WTC11 (cell line): ENCODE data around the gene SPAST. TPM values are rescaled to one million over a fixed set of nuclear protein-coding genes. Genes with fewer than 3 reads are reported as not detected.
"Not testable (repeated sequence)": the region's sequence is repeated elsewhere in the genome, so short reads cannot be mapped to it uniquely, and the experiment has no call there.

Experiments
- ATAC-seq: fragments of 200-7000 bp; cut with Tn5 transposase; 2 replicates; pipeline ENCODE4 v1.10.0; 2021; ENCODE audit warnings: mild to moderate bottlenecking, moderate library complexity
- CTCF ChIA-PET: fragments of 300-600 bp; sonication (Branson Sonifier 250); formaldehyde crosslinking; loops from one replicate; lab custom pipeline; 2021; ENCODE audit warnings: antibody characterized with exemption; lab: Charles Lee
- POLR2A ChIA-PET: fragments of 350-600 bp; sonication (Branson Sonifier 250); formaldehyde crosslinking; loops from one replicate; lab custom pipeline; 2021; ENCODE audit warnings: antibody characterized with exemption; lab: Charles Lee
- DNase-seq: peaks from one replicate; pipeline ENCODE4 v3.0.0; 2021; ENCODE audit warnings: low spot score
- H3K27ac Mint-ChIP-seq: 2 replicates; pipeline ENCODE4 v1.8.0; 2021; ENCODE audit warnings: mixed read lengths
- H3K27me3 Mint-ChIP-seq: 2 replicates; pipeline ENCODE4 v1.8.0; 2021; ENCODE audit warnings: low read depth, mild to moderate bottlenecking, moderate library complexity, mixed read lengths
- H3K36me3 Mint-ChIP-seq: 2 replicates; pipeline ENCODE4 v1.8.0; 2021; ENCODE audit warnings: mixed read lengths
- H3K4me1 Mint-ChIP-seq: 2 replicates; pipeline ENCODE4 v1.8.0; 2022; ENCODE audit warnings: mixed read lengths
- H3K4me3 Mint-ChIP-seq: 2 replicates; pipeline ENCODE4 v1.8.0; 2021; ENCODE audit warnings: mild to moderate bottlenecking, moderate library complexity, mixed read lengths
- H3K9me3 Mint-ChIP-seq: 2 replicates; pipeline ENCODE4 v1.8.0; 2021; ENCODE audit warnings: mixed read lengths
- ATF1 ChIP-seq: sonication (generic); formaldehyde crosslinking; IDR thresholded peaks from 2 replicates; pipeline ENCODE4 v1.8.1; 2023; ENCODE audit warnings: mild to moderate bottlenecking, moderate library complexity, missing genetic modification reagents
- CBFB ChIP-seq: sonication (generic); formaldehyde crosslinking; IDR thresholded peaks from 2 replicates; pipeline ENCODE4 v1.8.1; 2022; ENCODE audit warnings: mild to moderate bottlenecking, low read depth, missing genetic modification reagents
- EMX1 ChIP-seq: fragments of 250-450 bp; sonication (Bioruptor Pico); IDR thresholded peaks from 2 replicates; pipeline ENCODE4 v1.8.0; 2021; ENCODE audit warnings: mild to moderate bottlenecking
- GABPB1 ChIP-seq: sonication (generic); formaldehyde crosslinking; IDR thresholded peaks from 2 replicates; pipeline ENCODE4 v1.8.1; 2023; ENCODE audit warnings: mild to moderate bottlenecking, missing genetic modification reagents
- IRF2 ChIP-seq: sonication (generic); formaldehyde crosslinking; IDR thresholded peaks from 2 replicates; pipeline ENCODE4 v1.8.0; 2022; ENCODE audit warnings: low read depth, missing genetic modification reagents, borderline replicate concordance
- JAZF1 ChIP-seq: fragments of 250-450 bp; sonication (Bioruptor Pico); IDR thresholded peaks from 2 replicates; pipeline ENCODE4 v1.9.0; 2021; ENCODE audit warnings: moderate library complexity, mild to moderate bottlenecking, inconsistent platforms
- NFATC4 ChIP-seq: fragments of 250-450 bp; sonication (Bioruptor Pico); IDR thresholded peaks from 2 replicates; pipeline ENCODE4 v1.9.0; 2021; ENCODE audit warnings: mild to moderate bottlenecking
- NR1H2 ChIP-seq: sonication (generic); formaldehyde crosslinking; IDR thresholded peaks from 2 replicates; pipeline ENCODE4 v1.9.0; 2021; ENCODE audit warnings: mild to moderate bottlenecking, moderate library complexity, missing genetic modification reagents
- SMAD3 ChIP-seq: sonication (generic); formaldehyde crosslinking; IDR thresholded peaks from 2 replicates; pipeline ENCODE4 v1.8.0; 2022; ENCODE audit warnings: missing genetic modification reagents, mild to moderate bottlenecking, borderline replicate concordance
- ZBTB21 ChIP-seq: sonication (generic); formaldehyde crosslinking; IDR thresholded peaks from 2 replicates; pipeline ENCODE4 v1.8.1; 2023; ENCODE audit warnings: mild to moderate bottlenecking, missing genetic modification reagents, borderline replicate concordance
- ZNF138 ChIP-seq: sonication (generic); formaldehyde crosslinking; conservative IDR thresholded peaks from 2 replicates; pipeline ENCODE4 v1.8.1; 2022; ENCODE audit warnings: mild to moderate bottlenecking, moderate library complexity, missing genetic modification reagents
- ZNF317 ChIP-seq: sonication (generic); formaldehyde crosslinking; IDR thresholded peaks from 2 replicates; pipeline ENCODE4 v1.8.1; 2023; ENCODE audit warnings: low read depth, mild to moderate bottlenecking, moderate library complexity, missing genetic modification reagents, borderline replicate concordance
- total RNA-seq: library from RNA; stranded (reverse); gene quantifications from 3 replicates; pipeline ENCODE4 v1.2.3, GENCODE V29; 2021
- TF ChIP-seq, protein P1 (sequence below): sonication (generic); formaldehyde crosslinking; IDR thresholded peaks from 2 replicates; pipeline ENCODE4 v1.8.1; 2023; ENCODE audit warnings: mild to moderate bottlenecking, moderate library complexity, missing genetic modification reagents
- TF ChIP-seq, protein P2 (sequence below): fragments of 200-600 bp; IDR thresholded peaks from 2 replicates; pipeline ENCODE4 v1.8.0; 2022; ENCODE audit warnings: antibody characterized with exemption
- TF ChIP-seq, protein P3 (sequence below): sonication (generic); formaldehyde crosslinking; IDR thresholded peaks from 2 replicates; pipeline ENCODE4 v1.8.1; 2023; ENCODE audit warnings: mild to moderate bottlenecking, missing genetic modification reagents, moderate library complexity
- TF ChIP-seq, protein P4 (sequence below): sonication (generic); formaldehyde crosslinking; IDR thresholded peaks from 2 replicates; pipeline ENCODE4 v1.8.0; 2023; ENCODE audit warnings: missing genetic modification reagents, mild to moderate bottlenecking, borderline replicate concordance
- TF ChIP-seq, protein P5 (sequence below): sonication (generic); formaldehyde crosslinking; IDR thresholded peaks from 2 replicates; pipeline ENCODE4 v1.8.1; 2022; ENCODE audit warnings: missing genetic modification reagents, borderline replicate concordance

The SPAST gene
- total RNA-seq, 1 experiment from 2014 or later: 28.4 TPM

DNA sequence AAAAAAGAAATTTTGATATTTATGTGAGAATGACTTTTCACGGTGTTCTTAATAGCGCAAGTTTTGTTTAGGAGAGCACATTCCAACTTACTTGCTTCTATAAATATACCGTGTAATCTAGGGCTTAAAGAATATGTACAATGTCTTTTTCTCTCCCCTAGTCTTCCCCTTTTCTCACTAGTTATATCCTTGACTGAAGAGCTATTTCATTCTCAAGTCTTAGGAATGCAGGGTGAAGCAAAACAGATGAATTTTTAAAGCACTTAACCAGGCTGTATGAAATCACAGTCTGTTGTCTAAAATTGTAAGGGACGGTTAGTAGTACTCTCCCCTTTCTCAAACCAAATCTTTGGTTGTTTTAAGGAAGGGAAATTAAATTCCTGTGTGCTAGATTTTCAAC lies 72.7 kb downstream of the SPAST start (continued):
- TF ChIP-seq, protein P1, sequence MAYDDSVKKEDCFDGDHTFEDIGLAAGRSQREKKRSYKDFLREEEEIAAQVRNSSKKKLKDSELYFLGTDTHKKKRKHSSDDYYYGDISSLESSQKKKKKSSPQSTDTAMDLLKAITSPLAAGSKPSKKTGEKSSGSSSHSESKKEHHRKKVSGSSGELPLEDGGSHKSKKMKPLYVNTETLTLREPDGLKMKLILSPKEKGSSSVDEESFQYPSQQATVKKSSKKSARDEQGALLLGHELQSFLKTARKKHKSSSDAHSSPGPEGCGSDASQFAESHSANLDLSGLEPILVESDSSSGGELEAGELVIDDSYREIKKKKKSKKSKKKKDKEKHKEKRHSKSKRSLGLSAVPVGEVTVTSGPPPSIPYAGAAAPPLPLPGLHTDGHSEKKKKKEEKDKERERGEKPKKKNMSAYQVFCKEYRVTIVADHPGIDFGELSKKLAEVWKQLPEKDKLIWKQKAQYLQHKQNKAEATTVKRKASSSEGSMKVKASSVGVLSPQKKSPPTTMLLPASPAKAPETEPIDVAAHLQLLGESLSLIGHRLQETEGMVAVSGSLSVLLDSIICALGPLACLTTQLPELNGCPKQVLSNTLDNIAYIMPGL (CRISPR knock-in tag): no peak
- no peak for TF ChIP-seq NR1H2 (CRISPR knock-in tag)
- TF ChIP-seq, all 79 proteins: peak for 0

DNA sequence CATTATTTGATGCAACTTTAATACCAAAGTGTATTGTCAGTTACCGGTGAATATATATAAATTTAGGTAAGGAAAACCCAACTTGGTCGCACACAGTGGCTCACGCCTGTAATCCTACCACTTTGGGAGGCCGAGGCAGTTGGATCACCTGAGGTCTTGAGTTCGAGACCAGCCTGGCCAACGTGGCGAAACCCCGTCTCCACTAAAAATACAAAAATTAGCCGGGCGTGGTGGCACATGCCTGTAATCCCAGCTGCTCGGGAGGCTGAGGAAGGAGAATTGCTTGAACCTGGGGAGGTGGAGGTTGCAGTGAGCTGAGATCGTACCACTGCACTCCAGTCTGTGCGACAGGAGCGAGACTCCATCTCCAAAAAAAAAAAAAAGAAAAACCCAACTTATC lies 88.2 kb downstream of the SPAST start:
- DNase-seq: not testable (repeated sequence)

DNA sequence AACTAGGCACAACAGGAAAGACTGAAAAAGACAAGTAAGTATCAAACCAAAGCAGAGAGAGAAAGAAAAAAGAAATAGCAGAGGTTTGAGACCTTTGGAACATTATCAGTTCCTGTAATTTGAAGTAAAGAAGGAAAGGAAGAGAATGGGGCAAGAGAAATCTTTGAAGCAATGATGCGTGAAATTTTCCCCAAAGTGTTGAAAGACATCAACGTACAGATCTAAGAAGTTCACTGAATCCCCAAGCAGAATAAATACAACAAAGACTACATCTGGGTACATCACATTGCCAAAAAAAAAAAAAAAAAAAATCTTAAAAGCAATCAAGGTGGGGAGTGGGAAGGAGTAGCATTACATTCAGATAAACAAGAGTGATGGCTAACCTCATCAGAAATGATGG lies 96.3 kb downstream of the SPAST start:
- CTCF ChIA-PET: no interaction called here
- H3K4me1 Mint-ChIP-seq: 0 out of 2 replicates have a peak, but pooled peaks cover 3% of the 10 kb centered on the region
- no peak overlapping the region for H3K4me3 Mint-ChIP-seq
- no peaks in the 10 kb centered on the region for H3K9me3 Mint-ChIP-seq
- no peak for DNase-seq
- ATAC-seq: no peak
- no peak for TF ChIP-seq ZNF138 (CRISPR knock-in tag)
- no peak for TF ChIP-seq IRF2 (CRISPR knock-in tag)
- no peak for TF ChIP-seq SMAD3 (CRISPR knock-in tag)
- no peak for TF ChIP-seq ZNF317 (CRISPR knock-in tag)
- TF ChIP-seq, protein P2, sequence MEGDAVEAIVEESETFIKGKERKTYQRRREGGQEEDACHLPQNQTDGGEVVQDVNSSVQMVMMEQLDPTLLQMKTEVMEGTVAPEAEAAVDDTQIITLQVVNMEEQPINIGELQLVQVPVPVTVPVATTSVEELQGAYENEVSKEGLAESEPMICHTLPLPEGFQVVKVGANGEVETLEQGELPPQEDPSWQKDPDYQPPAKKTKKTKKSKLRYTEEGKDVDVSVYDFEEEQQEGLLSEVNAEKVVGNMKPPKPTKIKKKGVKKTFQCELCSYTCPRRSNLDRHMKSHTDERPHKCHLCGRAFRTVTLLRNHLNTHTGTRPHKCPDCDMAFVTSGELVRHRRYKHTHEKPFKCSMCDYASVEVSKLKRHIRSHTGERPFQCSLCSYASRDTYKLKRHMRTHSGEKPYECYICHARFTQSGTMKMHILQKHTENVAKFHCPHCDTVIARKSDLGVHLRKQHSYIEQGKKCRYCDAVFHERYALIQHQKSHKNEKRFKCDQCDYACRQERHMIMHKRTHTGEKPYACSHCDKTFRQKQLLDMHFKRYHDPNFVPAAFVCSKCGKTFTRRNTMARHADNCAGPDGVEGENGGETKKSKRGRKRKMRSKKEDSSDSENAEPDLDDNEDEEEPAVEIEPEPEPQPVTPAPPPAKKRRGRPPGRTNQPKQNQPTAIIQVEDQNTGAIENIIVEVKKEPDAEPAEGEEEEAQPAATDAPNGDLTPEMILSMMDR: no peak
- TF ChIP-seq, protein P3, sequence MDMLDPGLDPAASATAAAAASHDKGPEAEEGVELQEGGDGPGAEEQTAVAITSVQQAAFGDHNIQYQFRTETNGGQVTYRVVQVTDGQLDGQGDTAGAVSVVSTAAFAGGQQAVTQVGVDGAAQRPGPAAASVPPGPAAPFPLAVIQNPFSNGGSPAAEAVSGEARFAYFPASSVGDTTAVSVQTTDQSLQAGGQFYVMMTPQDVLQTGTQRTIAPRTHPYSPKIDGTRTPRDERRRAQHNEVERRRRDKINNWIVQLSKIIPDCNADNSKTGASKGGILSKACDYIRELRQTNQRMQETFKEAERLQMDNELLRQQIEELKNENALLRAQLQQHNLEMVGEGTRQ (CRISPR knock-in tag): no peak
- no peak for TF ChIP-seq NFATC4 (CRISPR knock-in tag)
- TF ChIP-seq, protein P4, sequence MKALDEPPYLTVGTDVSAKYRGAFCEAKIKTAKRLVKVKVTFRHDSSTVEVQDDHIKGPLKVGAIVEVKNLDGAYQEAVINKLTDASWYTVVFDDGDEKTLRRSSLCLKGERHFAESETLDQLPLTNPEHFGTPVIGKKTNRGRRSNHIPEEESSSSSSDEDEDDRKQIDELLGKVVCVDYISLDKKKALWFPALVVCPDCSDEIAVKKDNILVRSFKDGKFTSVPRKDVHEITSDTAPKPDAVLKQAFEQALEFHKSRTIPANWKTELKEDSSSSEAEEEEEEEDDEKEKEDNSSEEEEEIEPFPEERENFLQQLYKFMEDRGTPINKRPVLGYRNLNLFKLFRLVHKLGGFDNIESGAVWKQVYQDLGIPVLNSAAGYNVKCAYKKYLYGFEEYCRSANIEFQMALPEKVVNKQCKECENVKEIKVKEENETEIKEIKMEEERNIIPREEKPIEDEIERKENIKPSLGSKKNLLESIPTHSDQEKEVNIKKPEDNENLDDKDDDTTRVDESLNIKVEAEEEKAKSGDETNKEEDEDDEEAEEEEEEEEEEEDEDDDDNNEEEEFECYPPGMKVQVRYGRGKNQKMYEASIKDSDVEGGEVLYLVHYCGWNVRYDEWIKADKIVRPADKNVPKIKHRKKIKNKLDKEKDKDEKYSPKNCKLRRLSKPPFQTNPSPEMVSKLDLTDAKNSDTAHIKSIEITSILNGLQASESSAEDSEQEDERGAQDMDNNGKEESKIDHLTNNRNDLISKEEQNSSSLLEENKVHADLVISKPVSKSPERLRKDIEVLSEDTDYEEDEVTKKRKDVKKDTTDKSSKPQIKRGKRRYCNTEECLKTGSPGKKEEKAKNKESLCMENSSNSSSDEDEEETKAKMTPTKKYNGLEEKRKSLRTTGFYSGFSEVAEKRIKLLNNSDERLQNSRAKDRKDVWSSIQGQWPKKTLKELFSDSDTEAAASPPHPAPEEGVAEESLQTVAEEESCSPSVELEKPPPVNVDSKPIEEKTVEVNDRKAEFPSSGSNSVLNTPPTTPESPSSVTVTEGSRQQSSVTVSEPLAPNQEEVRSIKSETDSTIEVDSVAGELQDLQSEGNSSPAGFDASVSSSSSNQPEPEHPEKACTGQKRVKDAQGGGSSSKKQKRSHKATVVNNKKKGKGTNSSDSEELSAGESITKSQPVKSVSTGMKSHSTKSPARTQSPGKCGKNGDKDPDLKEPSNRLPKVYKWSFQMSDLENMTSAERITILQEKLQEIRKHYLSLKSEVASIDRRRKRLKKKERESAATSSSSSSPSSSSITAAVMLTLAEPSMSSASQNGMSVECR (CRISPR knock-in tag): no peak
- POLR2A ChIA-PET: no interaction called here
- no peak overlapping the region for H3K27ac Mint-ChIP-seq
- H3K36me3 Mint-ChIP-seq: 0 out of 2 replicates have a peak, but pooled peaks cover 3% of the 10 kb centered on the region
- H3K27me3 Mint-ChIP-seq: no peaks in the 10 kb centered on the region

More for the DNA sequence above, 88.2 kb downstream of the SPAST start:
- H3K27me3 Mint-ChIP-seq, H3K27ac Mint-ChIP-seq, H3K9me3 Mint-ChIP-seq, H3K4me3 Mint-ChIP-seq, H3K4me1 Mint-ChIP-seq, ATAC-seq, POLR2A ChIA-PET: not testable (repeated sequence)
- H3K36me3 Mint-ChIP-seq: peaks cover 17% of the 10 kb centered on the region; the same call in 1 of the 2 replicates
- CTCF ChIA-PET: interaction anchor here (0.6 kb wide), 1 partner anchor 303 kb away, joined by 3 read pairs; no protein-coding TSS in a partner anchor

DNA sequence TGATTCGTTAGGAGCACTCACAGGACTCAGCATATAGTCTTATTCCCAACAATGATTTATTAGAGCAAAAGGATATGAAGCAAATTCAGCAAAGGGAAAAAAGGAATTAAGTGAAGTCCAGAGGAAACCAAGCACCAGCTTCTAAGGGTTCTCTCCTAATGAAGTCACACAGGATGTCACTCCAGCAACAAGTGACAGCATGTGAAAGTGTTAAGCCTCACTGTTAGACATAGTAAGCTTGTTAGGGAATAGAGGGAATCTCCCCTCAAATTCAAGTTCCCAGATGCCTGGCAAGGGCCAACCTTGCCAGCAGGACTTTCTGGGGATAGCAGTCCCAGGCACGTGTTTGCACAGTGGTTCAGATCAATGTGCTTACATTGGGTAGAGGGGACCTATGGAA lies 97.9 kb downstream of the SPAST start:
- DNase-seq (no peak), ATAC-seq (no peak)
- no peaks in the 10 kb centered on the region for H3K27me3 Mint-ChIP-seq
- 0 out of 2 replicates have a peak, but pooled peaks cover under 1% of the 10 kb centered on the region for H3K36me3 Mint-ChIP-seq
- CTCF ChIA-PET: no interaction called here
- H3K4me3 Mint-ChIP-seq: no peak overlapping the region
- POLR2A ChIA-PET: no interaction called here
- no peaks in the 10 kb centered on the region for H3K9me3 Mint-ChIP-seq
- peaks cover 6% of the 10 kb centered on the region for H3K4me1 Mint-ChIP-seq
- H3K27ac Mint-ChIP-seq: no peak overlapping the region
- TF ChIP-seq ZBTB21 (CRISPR knock-in tag) (no peak), EMX1 (no peak), ATF1 (CRISPR knock-in tag) (no peak), CBFB (CRISPR knock-in tag) (no peak), GABPB1 (CRISPR knock-in tag) (no peak), JAZF1 (CRISPR knock-in tag) (no peak)
- TF ChIP-seq, protein P5, sequence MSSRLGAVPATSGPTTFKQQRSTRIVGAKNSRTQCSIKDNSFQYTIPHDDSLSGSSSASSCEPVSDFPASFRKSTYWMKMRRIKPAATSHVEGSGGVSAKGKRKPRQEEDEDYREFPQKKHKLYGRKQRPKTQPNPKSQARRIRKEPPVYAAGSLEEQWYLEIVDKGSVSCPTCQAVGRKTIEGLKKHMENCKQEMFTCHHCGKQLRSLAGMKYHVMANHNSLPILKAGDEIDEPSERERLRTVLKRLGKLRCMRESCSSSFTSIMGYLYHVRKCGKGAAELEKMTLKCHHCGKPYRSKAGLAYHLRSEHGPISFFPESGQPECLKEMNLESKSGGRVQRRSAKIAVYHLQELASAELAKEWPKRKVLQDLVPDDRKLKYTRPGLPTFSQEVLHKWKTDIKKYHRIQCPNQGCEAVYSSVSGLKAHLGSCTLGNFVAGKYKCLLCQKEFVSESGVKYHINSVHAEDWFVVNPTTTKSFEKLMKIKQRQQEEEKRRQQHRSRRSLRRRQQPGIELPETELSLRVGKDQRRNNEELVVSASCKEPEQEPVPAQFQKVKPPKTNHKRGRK (CRISPR knock-in tag): no peak
